Measurements from ENCODE around the gene WNT9A. TPM values are rescaled to one million over a fixed set of nuclear protein-coding genes. Genes with fewer than 3 reads are reported as not detected.

The WNT9A gene
- total RNA-seq, 1 experiment from 2014 or later = 22.2 TPM

DNA sequence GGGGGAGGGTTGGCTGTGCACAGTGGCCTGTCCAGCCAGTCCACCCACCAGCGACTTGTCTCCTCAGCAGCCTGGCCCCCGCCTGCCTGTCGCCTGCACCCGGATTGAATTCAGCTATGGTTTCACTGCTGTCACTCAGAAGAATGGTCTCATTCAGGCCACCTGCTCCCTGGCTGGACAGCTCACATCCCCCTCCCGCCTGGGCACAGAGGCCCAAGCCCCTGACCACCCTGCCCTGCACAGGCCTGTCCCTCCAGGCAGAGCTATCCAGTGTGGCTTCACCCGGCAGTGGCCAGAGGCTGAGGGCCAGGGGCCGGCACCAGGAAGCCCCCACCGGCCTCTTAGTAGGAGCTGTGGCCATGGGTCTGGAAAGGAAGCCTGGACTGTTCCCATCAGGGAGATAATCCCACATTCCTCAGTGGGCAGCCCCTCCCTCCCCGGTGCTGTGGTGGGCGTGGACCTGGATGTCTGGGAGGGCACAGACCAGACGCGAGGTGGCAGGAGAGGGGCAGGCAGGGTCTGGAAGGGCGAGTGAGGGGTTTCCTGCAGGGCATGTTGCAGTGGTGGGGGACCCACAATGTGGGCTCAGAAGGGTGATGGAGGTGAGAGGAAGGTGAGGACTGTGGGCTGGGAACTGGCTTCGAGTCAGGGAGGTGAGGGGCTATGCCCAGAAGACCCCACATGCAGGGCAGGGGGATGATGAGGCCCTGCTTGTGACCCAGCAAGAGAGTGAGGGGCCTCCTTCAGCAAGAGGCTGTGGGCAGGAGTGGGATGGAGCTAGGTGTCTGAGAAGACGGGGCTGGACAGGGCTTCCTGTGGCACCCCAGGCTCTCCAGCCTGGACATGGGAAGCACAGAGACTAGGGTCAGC lies 30.4 kb downstream of the WNT9A start:
- Histone ChIP-seq H3K27me3 (ENCODE audit: low read length) (no peaks in the 10 kb centered on the region), H3K4me1 (ENCODE audit: insufficient read depth, low read length) (no peaks in the 10 kb centered on the region), H3K9me2 (replicated peaks; ENCODE audit: low read length) (no peaks in the 10 kb centered on the region), H3K4me3 (ENCODE audit: low read length) (no peak overlapping the region), H3K27ac (ENCODE audit: low read length) (no peak overlapping the region), H4K20me1 (ENCODE audit: low read length) (no peaks in the 10 kb centered on the region), H3K9me3 (ENCODE audit: low read length) (no peaks in the 10 kb centered on the region), H3F3A (ENCODE audit: low read length, unreplicated experiment) (no peaks in the 10 kb centered on the region), H2AFZ (ENCODE audit: low read length) (no peak overlapping the region), H3K4me2 (ENCODE audit: low read length) (no peak overlapping the region), H3K79me2 (ENCODE audit: low read length) (no peaks in the 10 kb centered on the region), H3K9ac (ENCODE audit: low read length) (no peak overlapping the region), H3K36me3 (ENCODE audit: low read depth, low read length) (peaks cover 4% of the 10 kb centered on the region; the same call in 1 of the 2 replicates)
- TF ChIP-seq EZH2phosphoT487 (IDR thresholded peaks at IDR 0.05; ENCODE audit: borderline replicate concordance, low read length) (no peak), EZH2 (IDR thresholded peaks at IDR 0.05; ENCODE audit: low read length, unreplicated experiment) (no peak), CTCF (conservative IDR thresholded peaks at IDR 0.05; ENCODE audit: low read depth, low read length) (no peak)
- intact Hi-C loops (cut with micrococcal nuclease) = no loop called here
- ChIA-PET POLR2A (ENCODE audit: unreplicated experiment) (interaction anchor here (0.7 kb wide), 1 partner anchor 153 kb away, joined by 3 read pairs; no protein-coding TSS in a partner anchor), CTCF (no interaction called here)
- no TSS peak for BruUV-seq (replicated peaks)
- DNase-seq (no peak), ATAC-seq (no peak)

- no TSS peak for BruUV-seq (replicated peaks)
- Histone ChIP-seq H3K36me3 (ENCODE audit: low read depth, low read length) (peaks cover 3% of the 10 kb centered on the region; the same call in 1 of the 2 replicates), H3K27ac (ENCODE audit: low read length) (no peak overlapping the region), H4K20me1 (ENCODE audit: low read length) (no peaks in the 10 kb centered on the region), H3F3A (ENCODE audit: low read length, unreplicated experiment) (no peaks in the 10 kb centered on the region), H3K9me2 (replicated peaks; ENCODE audit: low read length) (no peaks in the 10 kb centered on the region), H3K9me3 (ENCODE audit: low read length) (no peaks in the 10 kb centered on the region), H3K9ac (ENCODE audit: low read length) (no peak overlapping the region), H3K4me3 (ENCODE audit: low read length) (no peak overlapping the region), H3K27me3 (ENCODE audit: low read length) (no peaks in the 10 kb centered on the region), H3K4me1 (ENCODE audit: insufficient read depth, low read length) (no peaks in the 10 kb centered on the region), H3K79me2 (ENCODE audit: low read length) (no peaks in the 10 kb centered on the region), H2AFZ (ENCODE audit: low read length) (no peak overlapping the region), H3K4me2 (ENCODE audit: low read length) (no peak overlapping the region)
- TF ChIP-seq EZH2 (IDR thresholded peaks at IDR 0.05; ENCODE audit: low read length, unreplicated experiment) = no peak
- no peak for TF ChIP-seq EZH2phosphoT487 (IDR thresholded peaks at IDR 0.05; ENCODE audit: borderline replicate concordance, low read length)
- TF ChIP-seq CTCF (conservative IDR thresholded peaks at IDR 0.05; ENCODE audit: low read depth, low read length) = no peak
- CTCF ChIA-PET = no interaction called here
- ATAC-seq (no peak), DNase-seq (no peak)
- POLR2A ChIA-PET (ENCODE audit: unreplicated experiment) = interaction anchor here (0.7 kb wide), 1 partner anchor 152 kb away, joined by 3 read pairs; no protein-coding TSS in a partner anchor
- intact Hi-C loops (cut with micrococcal nuclease) = no loop called here
Measured at GRCh38 chr1:227916655-227917054, 31.1 kb downstream of the WNT9A start.

Data from PC-3 (cell line).